Breast epithelium (tissue), 3 donors: ENCODE results near the gene MZT2A.

Experiments
- POLR2AphosphoS5 ChIP-seq, 3 donors: sonication (generic); formaldehyde crosslinking; IDR thresholded peaks; one replicate each; pipeline ENCODE4 v1.6.1; 2017; ENCODE audit warnings: antibody characterized with exemption in 3 of 3
- TF ChIP-seq, protein P1 (sequence below), 3 donors: fragments of 450-650 bp; IDR thresholded peaks; one replicate each; pipeline ENCODE4 v1.5.1; 2016 to 2017; ENCODE audit warnings: antibody characterized with exemption in 3 of 3, mild to moderate bottlenecking in 3 of 3, moderate library complexity in 3 of 3

GRCh38 chr2:131492418-131493198 is 411 bp upstream of the MZT2A start:
- TF ChIP-seq, protein P1, sequence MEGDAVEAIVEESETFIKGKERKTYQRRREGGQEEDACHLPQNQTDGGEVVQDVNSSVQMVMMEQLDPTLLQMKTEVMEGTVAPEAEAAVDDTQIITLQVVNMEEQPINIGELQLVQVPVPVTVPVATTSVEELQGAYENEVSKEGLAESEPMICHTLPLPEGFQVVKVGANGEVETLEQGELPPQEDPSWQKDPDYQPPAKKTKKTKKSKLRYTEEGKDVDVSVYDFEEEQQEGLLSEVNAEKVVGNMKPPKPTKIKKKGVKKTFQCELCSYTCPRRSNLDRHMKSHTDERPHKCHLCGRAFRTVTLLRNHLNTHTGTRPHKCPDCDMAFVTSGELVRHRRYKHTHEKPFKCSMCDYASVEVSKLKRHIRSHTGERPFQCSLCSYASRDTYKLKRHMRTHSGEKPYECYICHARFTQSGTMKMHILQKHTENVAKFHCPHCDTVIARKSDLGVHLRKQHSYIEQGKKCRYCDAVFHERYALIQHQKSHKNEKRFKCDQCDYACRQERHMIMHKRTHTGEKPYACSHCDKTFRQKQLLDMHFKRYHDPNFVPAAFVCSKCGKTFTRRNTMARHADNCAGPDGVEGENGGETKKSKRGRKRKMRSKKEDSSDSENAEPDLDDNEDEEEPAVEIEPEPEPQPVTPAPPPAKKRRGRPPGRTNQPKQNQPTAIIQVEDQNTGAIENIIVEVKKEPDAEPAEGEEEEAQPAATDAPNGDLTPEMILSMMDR (IDR thresholded peaks at IDR 0.05) = peak; percentile 61 to 82 (median 73)
- TF ChIP-seq POLR2AphosphoS5 (IDR thresholded peaks at IDR 0.05) = peak; percentile 55 to 70 (median 63)
